Fibroblast of lung (primary cell): ENCODE results near the gene ARHGEF11. TPM values are rescaled to one million over a fixed set of nuclear protein-coding genes. Genes with fewer than 3 reads are reported as not detected.

Experiments used
- DNase-seq, 2 donors: peaks; one replicate each; pipeline versions ENCODE4 v3.0.0 to v3.0.0-alpha.2; 2010; ENCODE audit warnings: low read depth in 2 of 2
- H2AFZ ChIP-seq: 2 replicates; pipeline ENCODE4 v1.5.1; 2012; ENCODE audit warnings: low read length, control low read depth, inconsistent platforms
- H3K27ac ChIP-seq: 2 replicates; pipeline ENCODE4 v1.5.1; 2011; ENCODE audit warnings: low read length, control low read depth; ENCODE audit not compliant: insufficient read depth
- H3K27me3 ChIP-seq: 2 replicates; pipeline ENCODE4 v1.5.1; 2011; ENCODE audit warnings: mild to moderate bottlenecking, low read length; ENCODE audit not compliant: control insufficient read depth, insufficient read depth
- H3K36me3 ChIP-seq: 2 replicates; pipeline ENCODE4 v1.5.1; 2011; ENCODE audit warnings: low read length; ENCODE audit not compliant: control insufficient read depth, insufficient read depth
- H3K4me1 ChIP-seq: 2 replicates; pipeline ENCODE4 v1.5.1; 2011; ENCODE audit warnings: low read length; ENCODE audit not compliant: control insufficient read depth, insufficient read depth; ENCODE audit errors: extremely low read depth
- H3K4me2 ChIP-seq: 2 replicates; pipeline ENCODE4 v1.5.1; 2011; ENCODE audit warnings: low read length, control low read depth; ENCODE audit not compliant: insufficient read depth; ENCODE audit errors: extremely low read depth
- H3K4me3 ChIP-seq, 4 experiments: fragments of 200-600 bp in 1 of 4; sonication (generic) in 1 of 4; replicated peaks in 1 of 4; 2 replicates each; pipeline ENCODE4 v1.5.1; 2011 to 2016; ENCODE audit warnings: low read length in 4 of 4, low read depth in 3 of 4, mild to moderate bottlenecking in 3 of 4, control low read depth in 2 of 4, inconsistent platforms in 1 of 4, mixed read lengths in 1 of 4; ENCODE audit not compliant: insufficient read depth in 1 of 4; ENCODE audit errors: control extremely low read depth in 1 of 4
- H3K79me2 ChIP-seq: 2 replicates; pipeline ENCODE4 v1.5.1; 2012; ENCODE audit warnings: mild to moderate bottlenecking, low read length, inconsistent platforms; ENCODE audit not compliant: control insufficient read depth, insufficient read depth
- H3K9ac ChIP-seq: 2 replicates; pipeline ENCODE4 v1.5.1; 2011; ENCODE audit warnings: mild to moderate bottlenecking, low read length, control low read depth; ENCODE audit not compliant: insufficient read depth
- H3K9me3 ChIP-seq: 2 replicates; pipeline ENCODE4 v1.5.1; 2012; ENCODE audit warnings: low read depth, low read length; ENCODE audit not compliant: control insufficient read depth, insufficient read depth
- H4K20me1 ChIP-seq: 2 replicates; pipeline ENCODE4 v1.5.1; 2011; ENCODE audit warnings: low read length; ENCODE audit not compliant: control insufficient read depth, insufficient read depth; ENCODE audit errors: extremely low read depth
- CTCF ChIP-seq, 2 donors: IDR thresholded peaks in 1 of 2; conservative IDR thresholded peaks in 1 of 2; 1 replicate in 1 of 2; 2 replicates in 1 of 2; pipeline ENCODE4 v1.5.1; 2011 to 2012; ENCODE audit warnings: low read length in 2 of 2, control low read depth in 1 of 2, inconsistent platforms in 1 of 2, low read depth in 1 of 2, mild to moderate bottlenecking in 1 of 2
- EZH2 ChIP-seq: IDR thresholded peaks from 2 replicates; pipeline ENCODE4 v1.5.1; 2012; ENCODE audit warnings: low read length, control low read depth, mild to moderate bottlenecking; ENCODE audit errors: missing control alignments
- polyA plus RNA-seq, 2 donors: library from polyadenylated mRNA; depleted of rRNA in 1 of 2; stranded (reverse) in 1 of 2; unstranded in 1 of 2; fragments of >200 nt; gene quantifications; 2 replicates each; pipeline ENCODE4 v1.2.1, GENCODE V29; 2011 to 2012; ENCODE audit warnings: missing spikeins in 1 of 2
- total RNA-seq: library from RNA; depleted of rRNA; stranded (reverse); fragments of >200 nt; gene quantifications from 2 replicates; pipeline ENCODE4 v1.2.1, GENCODE V29; 2014

ARHGEF11 gene
- total and polyA plus RNA-seq, 2 donors (not counting 1 experiment from before 2014, with no cell fraction given): 12.8 to 29.1 TPM

- no peak for DNase-seq
- Histone ChIP-seq H3K9me3 (no peaks in the 10 kb centered on the region), H3K4me3 (no peak overlapping the region), H2AFZ (no peak overlapping the region), H3K4me1 (no peaks in the 10 kb centered on the region), H3K27me3 (no peaks in the 10 kb centered on the region), H3K36me3 (no peaks in the 10 kb centered on the region), H3K4me2 (no peak overlapping the region), H3K9ac (no peak overlapping the region), H3K79me2 (no peaks in the 10 kb centered on the region), H3K27ac (no peak overlapping the region), H4K20me1 (no peaks in the 10 kb centered on the region)
- TF ChIP-seq EZH2: no peak
- TF ChIP-seq CTCF (conservative IDR thresholded peaks at IDR 0.05 in 1 of 2, IDR thresholded peaks at IDR 0.05 in 1 of 2; ENCODE audit: low read depth in 1 of 2, low read length in 2 of 2): no peak
Measured at GRCh38 chr1:156999596-157000320, 45.8 kb downstream of the ARHGEF11 start.

- Histone ChIP-seq H3K27ac (no peak overlapping the region), H3K36me3 (no peaks in the 10 kb centered on the region), H3K4me1 (no peaks in the 10 kb centered on the region), H2AFZ (no peak overlapping the region), H3K4me2 (no peak overlapping the region), H3K79me2 (no peaks in the 10 kb centered on the region), H3K27me3 (no peaks in the 10 kb centered on the region), H3K9me3 (no peaks in the 10 kb centered on the region), H3K9ac (no peak overlapping the region), H4K20me1 (no peaks in the 10 kb centered on the region), H3K4me3 (no peak overlapping the region)
- TF ChIP-seq CTCF (conservative IDR thresholded peaks at IDR 0.05 in 1 of 2, IDR thresholded peaks at IDR 0.05 in 1 of 2; ENCODE audit: low read depth in 1 of 2, low read length in 2 of 2): no peak
- no peak for TF ChIP-seq EZH2
- no peak for DNase-seq
Measured at GRCh38 chr1:156998840-156999500, 46.6 kb downstream of the ARHGEF11 start.

- Histone ChIP-seq H3K27ac (no peak overlapping the region), H3K9me3 (no peaks in the 10 kb centered on the region), H3K79me2 (no peaks in the 10 kb centered on the region), H2AFZ (no peak overlapping the region), H3K27me3 (no peaks in the 10 kb centered on the region), H3K4me2 (no peak overlapping the region), H3K4me3 (no peak overlapping the region), H4K20me1 (no peaks in the 10 kb centered on the region), H3K9ac (no peak overlapping the region), H3K36me3 (no peaks in the 10 kb centered on the region), H3K4me1 (no peaks in the 10 kb centered on the region)
- no peak for DNase-seq
- TF ChIP-seq CTCF (conservative IDR thresholded peaks at IDR 0.05 in 1 of 2, IDR thresholded peaks at IDR 0.05 in 1 of 2; ENCODE audit: low read depth in 1 of 2, low read length in 2 of 2): no peak
- TF ChIP-seq EZH2: no peak
Measured at GRCh38 chr1:156998301-156998700, 47.2 kb downstream of the ARHGEF11 start.
